DOHH2 (cell line): ENCODE results near the gene FLYWCH2.

Source experiments
- H3F3A ChIP-seq: fragments of 200-600 bp; sonication (generic), shearing (Covaris generic); 2 replicates; pipeline ENCODE4 v1.6.0; 2016; ENCODE audit warnings: antibody characterized with exemption, mild to moderate bottlenecking; ENCODE audit not compliant: control insufficient read depth, insufficient read depth
- H3K27ac ChIP-seq: fragments of 200-600 bp; sonication (generic); 2 replicates; pipeline ENCODE4 v1.5.1; 2014; ENCODE audit warnings: low read depth, mild to moderate bottlenecking, low read length, moderate library complexity
- H3K27me3 ChIP-seq: fragments of 200-600 bp; sonication (generic); 2 replicates; pipeline ENCODE4 v1.6.1; 2014; ENCODE audit warnings: mild to moderate bottlenecking, low read length, mixed read lengths; ENCODE audit not compliant: control insufficient read depth
- H3K36me3 ChIP-seq: fragments of 200-600 bp; sonication (generic); 2 replicates; pipeline ENCODE4 v1.6.1; 2014; ENCODE audit warnings: mild to moderate bottlenecking, low read length, moderate library complexity, mixed read lengths; ENCODE audit not compliant: control insufficient read depth
- H3K4me1 ChIP-seq: fragments of 200-600 bp; sonication (generic); 2 replicates; pipeline ENCODE4 v1.6.1; 2014; ENCODE audit warnings: mild to moderate bottlenecking, low read length, mixed read lengths; ENCODE audit not compliant: control insufficient read depth
- H3K4me2 ChIP-seq: fragments of 200-600 bp; sonication (generic); 2 replicates; pipeline ENCODE4 v1.6.0; 2014; ENCODE audit warnings: mild to moderate bottlenecking, low read length, moderate library complexity
- H3K4me3 ChIP-seq: fragments of 200-600 bp; sonication (generic); 2 replicates; pipeline ENCODE4 v1.5.1; 2014; ENCODE audit warnings: mild to moderate bottlenecking, low read length, mixed read lengths
- H3K79me2 ChIP-seq: fragments of 200-600 bp; sonication (generic); 2 replicates; pipeline ENCODE4 v1.6.1; 2014; ENCODE audit warnings: mild to moderate bottlenecking, low read length, mixed read lengths; ENCODE audit not compliant: control insufficient read depth
- H3K9me2 ChIP-seq: fragments of 200-600 bp; sonication (generic); replicated peaks from 2 replicates; pipeline ENCODE4 v1.6.1; 2014; ENCODE audit warnings: mild to moderate bottlenecking, low read length, mixed read lengths; ENCODE audit not compliant: control insufficient read depth
- H3K9me3 ChIP-seq: fragments of 200-600 bp; sonication (generic); 2 replicates; pipeline ENCODE4 v1.6.1; 2014; ENCODE audit warnings: antibody characterized with exemption, low read length, mixed read lengths; ENCODE audit not compliant: control insufficient read depth, insufficient read depth
- H4K20me1 ChIP-seq: fragments of 200-600 bp; sonication (generic); 2 replicates; pipeline ENCODE4 v1.6.0; 2014; ENCODE audit warnings: low read depth, mild to moderate bottlenecking, antibody characterized with exemption, low read length, moderate library complexity; ENCODE audit not compliant: control insufficient read depth, insufficient read depth
- CTCF ChIP-seq: fragments of 200-600 bp; sonication (generic); IDR thresholded peaks from one replicate; pipeline ENCODE4 v1.5.1; 2014; ENCODE audit warnings: antibody characterized with exemption, mild to moderate bottlenecking, low read depth, low read length; ENCODE audit not compliant: poor library complexity, severe bottlenecking
- EZH2phosphoT487 ChIP-seq: fragments of 200-600 bp; sonication (generic); IDR thresholded peaks from 2 replicates; pipeline ENCODE4 v1.6.1; 2017; ENCODE audit warnings: borderline replicate concordance, mild to moderate bottlenecking, antibody characterized with exemption, low read length, moderate library complexity, mixed read lengths

The FLYWCH2 gene

GRCh38 chr16:2933136-2933535, 50.1 kb downstream of the FLYWCH2 start:
- Histone ChIP-seq H3K27ac (no peak overlapping the region), H3K4me2 (no peak overlapping the region), H4K20me1 (no peaks in the 10 kb centered on the region), H3K27me3 (no peaks in the 10 kb centered on the region), H3K36me3 (peaks cover 5% of the 10 kb centered on the region), H3K4me1 (no peaks in the 10 kb centered on the region), H3K9me2 (no peaks in the 10 kb centered on the region), H3F3A (no peaks in the 10 kb centered on the region), H3K79me2 (no peaks in the 10 kb centered on the region), H3K4me3 (no peak overlapping the region), H3K9me3 (no peaks in the 10 kb centered on the region)
- no peak for TF ChIP-seq EZH2phosphoT487
- no peak for TF ChIP-seq CTCF

- TF ChIP-seq EZH2phosphoT487: no peak
- no peak for TF ChIP-seq CTCF
- H3K36me3 ChIP-seq: peaks cover 6% of the 10 kb centered on the region
Measured at GRCh38 chr16:2933701-2934100, 50.7 kb downstream of the FLYWCH2 start.

GRCh38 chr16:2934450-2934849, 51.4 kb downstream of the FLYWCH2 start:
- Histone ChIP-seq H3K4me1 (no peaks in the 10 kb centered on the region), H3F3A (no peaks in the 10 kb centered on the region), H3K4me3 (no peak overlapping the region), H3K79me2 (no peaks in the 10 kb centered on the region), H4K20me1 (no peaks in the 10 kb centered on the region), H3K36me3 (peaks cover 6% of the 10 kb centered on the region), H3K9me3 (no peaks in the 10 kb centered on the region), H3K9me2 (no peaks in the 10 kb centered on the region), H3K27ac (no peak overlapping the region), H3K27me3 (no peaks in the 10 kb centered on the region), H3K4me2 (no peak overlapping the region)
- no peak for TF ChIP-seq CTCF

More at GRCh38 chr16:2933701-2934100, 50.7 kb downstream of the FLYWCH2 start:
- Histone ChIP-seq H3K79me2 (no peaks in the 10 kb centered on the region), H3K4me2 (no peak overlapping the region), H3K9me2 (no peaks in the 10 kb centered on the region), H3F3A (no peaks in the 10 kb centered on the region), H3K27ac (no peak overlapping the region), H3K27me3 (no peaks in the 10 kb centered on the region), H3K4me3 (no peak overlapping the region), H3K4me1 (no peaks in the 10 kb centered on the region), H3K9me3 (no peaks in the 10 kb centered on the region), H4K20me1 (no peaks in the 10 kb centered on the region)
